Activated CD4-positive, alpha-beta memory T cell treated with anti-CD3 and anti-CD28 coated beads for 36 hours (primary cell): ENCODE data around the gene UBA1. TPM values are rescaled to one million over a fixed set of nuclear protein-coding genes. Genes with fewer than 3 reads are reported as not detected.

Source experiments
- CTCF ChIA-PET: fragments of 350-600 bp; sonication (Branson Sonifier 250); formaldehyde crosslinking; loops from one replicate; lab custom pipeline; 2021; ENCODE audit warnings: antibody characterized with exemption, inconsistent platforms; lab: Charles Lee
- POLR2A ChIA-PET: fragments of 350-600 bp; sonication (Branson Sonifier 250); formaldehyde crosslinking; loops from one replicate; lab custom pipeline; 2021; ENCODE audit warnings: antibody characterized with exemption; lab: Charles Lee
- DNase-seq: peaks from one replicate; pipeline ENCODE4 v3.0.0-alpha.2; 2020
- H3K27ac Mint-ChIP-seq: one replicate; pipeline ENCODE4 v1.8.0; 2021; ENCODE audit warnings: mixed read lengths
- H3K27me3 Mint-ChIP-seq: one replicate; pipeline ENCODE4 v1.8.0; 2021; ENCODE audit warnings: mixed read lengths
- H3K36me3 Mint-ChIP-seq: one replicate; pipeline ENCODE4 v1.8.0; 2021; ENCODE audit warnings: mixed read lengths
- H3K4me1 Mint-ChIP-seq: one replicate; pipeline ENCODE4 v1.8.0; 2021; ENCODE audit warnings: low read depth, mixed read lengths
- H3K4me3 Mint-ChIP-seq: one replicate; pipeline ENCODE4 v1.8.0; 2021; ENCODE audit warnings: mild to moderate bottlenecking, mixed read lengths
- H3K9me3 Mint-ChIP-seq: one replicate; pipeline ENCODE4 v1.8.0; 2021; ENCODE audit warnings: mixed read lengths
- intact Hi-C: fragments of 100-400 bp; cut with micrococcal nuclease; formaldehyde crosslinking; loops from one replicate; pipeline ENCODE4 v1.15.1; 2023
- total RNA-seq, 2 experiments: library from RNA; stranded (reverse); gene quantifications; one replicate each; pipeline ENCODE4 v1.2.3, GENCODE V29; 2021

The UBA1 gene
- total RNA-seq, 2 experiments from 2014 or later: 266 to 278 TPM

DNA sequence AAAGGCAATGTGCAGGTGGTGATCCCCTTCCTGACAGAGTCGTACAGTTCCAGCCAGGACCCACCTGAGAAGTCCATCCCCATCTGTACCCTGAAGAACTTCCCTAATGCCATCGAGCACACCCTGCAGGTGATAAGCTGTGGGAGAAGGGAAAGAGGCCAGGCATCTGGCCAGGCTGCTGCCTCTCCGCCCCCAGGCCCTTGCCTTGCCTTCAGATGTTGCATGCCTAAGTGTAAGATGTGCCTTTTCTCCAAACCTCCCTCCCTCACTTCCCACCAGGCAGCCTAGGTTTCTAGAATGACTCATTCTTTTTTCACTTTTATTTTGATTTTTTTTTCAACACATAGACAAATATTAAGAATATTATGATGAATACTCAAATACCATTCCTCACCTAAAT lies 12.7 kb downstream of the UBA1 start:
- peaks cover 10% of the 10 kb centered on the region for H3K4me1 Mint-ChIP-seq
- no peaks in the 10 kb centered on the region for H3K9me3 Mint-ChIP-seq
- ChIA-PET CTCF (interaction anchor here (1.7 to 1.8 kb wide), 2 partner anchors 178 to 317 kb away, joined by 4 read pairs; no protein-coding TSS in a partner anchor), POLR2A (no interaction called here)
- peak overlapping the region; percentile 51 for H3K27ac Mint-ChIP-seq
- no peak for DNase-seq
- H3K27me3 Mint-ChIP-seq: no peaks in the 10 kb centered on the region
- H3K36me3 Mint-ChIP-seq: peaks cover 42% of the 10 kb centered on the region
- no peak overlapping the region for H3K4me3 Mint-ChIP-seq
- intact Hi-C loops: no loop called here

DNA sequence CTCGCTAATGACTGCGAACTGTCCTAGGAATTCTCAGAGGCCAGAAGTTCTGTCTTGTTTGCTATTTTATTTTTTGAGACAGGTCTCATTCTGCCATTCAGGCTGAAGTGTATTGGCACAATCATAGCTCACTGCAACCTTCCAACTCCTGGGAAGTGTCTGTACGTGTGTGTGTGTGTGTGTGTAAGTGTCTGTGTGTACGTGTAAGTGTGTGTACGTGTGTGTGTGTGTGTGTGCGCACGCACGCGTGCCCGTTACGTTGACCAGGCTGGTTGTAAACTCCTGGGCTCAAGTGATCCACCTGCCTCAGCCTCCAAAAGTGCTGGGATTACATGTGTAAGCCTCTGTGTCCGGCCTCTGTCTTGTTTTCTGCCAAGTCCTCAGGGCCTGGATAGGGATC lies 14.5 kb downstream of the UBA1 start:
- peaks cover 10% of the 10 kb centered on the region for H3K4me1 Mint-ChIP-seq
- intact Hi-C loops: no loop called here
- H3K36me3 Mint-ChIP-seq: peaks cover 36% of the 10 kb centered on the region
- H3K27me3 Mint-ChIP-seq: no peaks in the 10 kb centered on the region
- no peak for DNase-seq
- no peaks in the 10 kb centered on the region for H3K9me3 Mint-ChIP-seq
- ChIA-PET CTCF (interaction anchor here (0.9 kb wide), 1 partner anchor 174 kb away, joined by 3 read pairs; no protein-coding TSS in a partner anchor), POLR2A (no interaction called here)
- H3K27ac Mint-ChIP-seq: no peak overlapping the region
- no peak overlapping the region for H3K4me3 Mint-ChIP-seq

DNA sequence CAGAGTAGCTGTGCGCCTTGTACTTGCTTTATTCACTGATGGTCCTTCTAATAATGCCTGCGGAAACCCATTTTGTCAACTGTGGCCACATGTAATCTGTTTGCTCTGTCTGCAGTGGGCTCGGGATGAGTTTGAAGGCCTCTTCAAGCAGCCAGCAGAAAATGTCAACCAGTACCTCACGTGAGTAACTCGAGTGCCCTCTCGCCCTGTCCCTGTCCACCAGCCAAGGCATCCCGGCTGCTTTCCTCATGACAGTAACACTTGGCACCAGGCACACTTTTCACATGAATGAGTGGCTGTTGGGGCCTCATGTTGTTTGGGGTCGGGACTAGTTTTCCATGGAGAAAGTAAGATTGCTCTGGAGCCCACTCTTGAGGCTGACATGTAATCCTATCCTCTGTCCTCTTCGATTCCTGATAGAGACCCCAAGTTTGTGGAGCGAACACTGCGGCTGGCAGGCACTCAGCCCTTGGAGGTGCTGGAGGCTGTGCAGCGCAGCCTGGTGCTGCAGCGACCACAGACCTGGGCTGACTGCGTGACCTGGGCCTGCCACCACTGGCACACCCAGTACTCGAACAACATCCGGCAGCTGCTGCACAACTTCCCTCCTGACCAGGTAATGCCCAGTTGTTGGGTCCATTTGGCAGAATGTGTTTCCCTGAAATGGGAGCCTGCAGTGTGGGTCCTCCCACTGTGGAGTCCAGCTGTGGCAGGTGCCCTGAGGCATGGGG lies 16.0 kb downstream of the UBA1 start:
- intact Hi-C loops: no loop called here
- Mint-ChIP-seq H3K9me3 (no peaks in the 10 kb centered on the region), H3K27ac (no peak overlapping the region), H3K36me3 (peaks cover 37% of the 10 kb centered on the region), H3K4me1 (peaks cover 9% of the 10 kb centered on the region), H3K27me3 (no peaks in the 10 kb centered on the region), H3K4me3 (no peak overlapping the region)
- ChIA-PET CTCF (no interaction called here), POLR2A (no interaction called here)
- DNase-seq: no peak

DNA sequence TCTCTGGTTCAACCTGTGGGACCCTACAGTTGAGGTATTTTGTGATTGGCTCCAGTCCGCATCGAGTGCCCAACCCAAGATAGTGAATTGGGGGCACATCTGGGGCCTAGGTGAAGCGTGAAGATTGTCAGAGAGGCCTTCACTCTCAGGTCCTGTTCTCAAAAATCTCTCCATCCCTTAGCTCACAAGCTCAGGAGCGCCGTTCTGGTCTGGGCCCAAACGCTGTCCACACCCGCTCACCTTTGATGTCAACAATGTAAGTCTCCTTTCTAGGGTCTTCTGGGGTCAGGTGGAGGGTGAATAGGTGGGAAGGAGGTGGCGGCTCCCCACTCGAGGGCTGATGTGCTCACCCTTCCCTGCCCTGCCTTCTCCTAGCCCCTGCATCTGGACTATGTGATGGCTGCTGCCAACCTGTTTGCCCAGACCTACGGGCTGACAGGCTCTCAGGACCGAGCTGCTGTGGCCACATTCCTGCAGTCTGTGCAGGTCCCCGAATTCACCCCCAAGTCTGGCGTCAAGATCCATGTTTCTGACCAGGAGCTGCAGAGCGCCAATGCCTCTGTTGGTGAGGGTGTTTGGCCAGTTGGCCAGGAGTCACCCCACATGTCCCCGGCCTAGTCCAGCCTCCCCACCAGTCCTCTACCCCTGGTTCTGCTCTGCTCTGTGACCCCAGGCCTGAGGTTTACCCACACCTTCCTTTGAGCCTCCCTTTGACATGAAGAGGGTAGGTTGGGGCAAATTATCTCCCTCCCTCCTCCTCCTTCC lies 17.2 kb downstream of the UBA1 start:
- no peak overlapping the region for H3K4me3 Mint-ChIP-seq
- ChIA-PET CTCF (no interaction called here), POLR2A (no interaction called here)
- DNase-seq: no peak
- peaks cover 38% of the 10 kb centered on the region for H3K36me3 Mint-ChIP-seq
- H3K4me1 Mint-ChIP-seq: peaks cover 6% of the 10 kb centered on the region
- no peaks in the 10 kb centered on the region for H3K9me3 Mint-ChIP-seq
- intact Hi-C loops: no loop called here
- no peaks in the 10 kb centered on the region for H3K27me3 Mint-ChIP-seq
- no peak overlapping the region for H3K27ac Mint-ChIP-seq

DNA sequence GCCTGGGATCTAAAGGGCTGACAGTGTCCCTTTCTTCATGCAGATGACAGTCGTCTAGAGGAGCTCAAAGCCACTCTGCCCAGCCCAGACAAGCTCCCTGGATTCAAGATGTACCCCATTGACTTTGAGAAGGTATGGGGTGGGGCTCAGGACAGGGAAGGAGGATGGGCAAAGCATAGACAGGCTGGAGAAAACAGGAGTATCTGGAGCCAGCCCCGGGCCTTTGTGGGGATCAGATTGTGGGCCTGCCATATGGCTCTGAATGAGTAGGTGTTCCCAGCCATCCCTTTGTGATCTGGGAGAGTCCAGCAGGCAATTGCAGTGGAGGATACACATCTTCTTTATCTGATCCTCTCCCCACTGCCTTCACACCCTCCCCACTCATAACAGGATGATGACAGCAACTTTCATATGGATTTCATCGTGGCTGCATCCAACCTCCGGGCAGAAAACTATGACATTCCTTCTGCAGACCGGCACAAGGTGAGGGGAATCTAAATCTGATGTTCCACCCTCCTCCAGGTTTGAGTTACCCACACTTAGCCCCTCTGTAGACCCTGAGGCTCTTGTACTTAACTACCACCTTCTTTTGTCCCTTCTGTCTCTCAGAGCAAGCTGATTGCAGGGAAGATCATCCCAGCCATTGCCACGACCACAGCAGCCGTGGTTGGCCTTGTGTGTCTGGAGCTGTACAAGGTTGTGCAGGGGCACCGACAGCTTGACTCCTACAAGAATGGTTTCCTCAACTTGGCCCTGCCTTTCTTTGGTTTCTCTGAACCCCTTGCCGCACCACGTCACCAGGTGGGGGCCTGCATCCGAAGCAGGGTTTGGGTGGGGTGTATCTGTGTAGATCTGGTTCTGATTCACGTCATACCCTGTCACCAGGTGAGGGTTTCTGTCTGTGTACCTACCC lies 19.0 kb downstream of the UBA1 start:
- ChIA-PET POLR2A (no interaction called here), CTCF (no interaction called here)

DNA sequence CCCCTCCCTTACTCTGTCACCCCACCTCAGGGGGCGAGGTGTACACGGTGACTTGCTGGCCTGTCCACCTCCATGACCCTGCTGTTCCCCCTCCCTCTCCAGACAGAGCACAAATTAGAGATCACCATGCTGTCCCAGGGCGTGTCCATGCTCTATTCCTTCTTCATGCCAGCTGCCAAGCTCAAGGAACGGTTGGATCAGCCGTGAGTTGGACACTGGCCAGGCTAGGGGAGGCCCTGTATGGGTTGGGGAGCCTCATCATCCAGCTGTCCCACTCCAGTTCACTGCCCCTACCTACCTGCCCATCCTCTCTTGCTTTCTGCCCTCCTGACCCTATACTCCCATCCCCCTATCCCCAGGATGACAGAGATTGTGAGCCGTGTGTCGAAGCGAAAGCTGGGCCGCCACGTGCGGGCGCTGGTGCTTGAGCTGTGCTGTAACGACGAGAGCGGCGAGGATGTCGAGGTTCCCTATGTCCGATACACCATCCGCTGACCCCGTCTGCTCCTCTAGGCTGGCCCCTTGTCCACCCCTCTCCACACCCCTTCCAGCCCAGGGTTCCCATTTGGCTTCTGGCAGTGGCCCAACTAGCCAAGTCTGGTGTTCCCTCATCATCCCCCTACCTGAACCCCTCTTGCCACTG lies 20.9 kb downstream of the UBA1 start:
- no peak for DNase-seq
- Mint-ChIP-seq H3K27me3 (no peaks in the 10 kb centered on the region), H3K4me1 (peaks cover 18% of the 10 kb centered on the region), H3K4me3 (no peak overlapping the region), H3K36me3 (peaks cover 33% of the 10 kb centered on the region), H3K9me3 (no peaks in the 10 kb centered on the region), H3K27ac (no peak overlapping the region)
- POLR2A ChIA-PET: no interaction called here
- CTCF ChIA-PET: interaction anchor here (1.4 kb wide), 1 partner anchor 19 kb away, joined by 3 read pairs; no protein-coding TSS in a partner anchor
- intact Hi-C loops: loop anchor here (5.0 kb wide), 2 partner anchors 98 to 443 kb away; partner anchors contain the start of gene UXT

More for the DNA sequence above, 19.0 kb downstream of the UBA1 start:
- no peak for DNase-seq
- peaks cover 37% of the 10 kb centered on the region for H3K36me3 Mint-ChIP-seq
- H3K27ac Mint-ChIP-seq: peak overlapping the region; percentile 5
- H3K4me3 Mint-ChIP-seq: no peak overlapping the region
- H3K4me1 Mint-ChIP-seq: peaks cover 18% of the 10 kb centered on the region
- no peaks in the 10 kb centered on the region for H3K9me3 Mint-ChIP-seq
- H3K27me3 Mint-ChIP-seq: no peaks in the 10 kb centered on the region
- intact Hi-C loops: no loop called here

DNA sequence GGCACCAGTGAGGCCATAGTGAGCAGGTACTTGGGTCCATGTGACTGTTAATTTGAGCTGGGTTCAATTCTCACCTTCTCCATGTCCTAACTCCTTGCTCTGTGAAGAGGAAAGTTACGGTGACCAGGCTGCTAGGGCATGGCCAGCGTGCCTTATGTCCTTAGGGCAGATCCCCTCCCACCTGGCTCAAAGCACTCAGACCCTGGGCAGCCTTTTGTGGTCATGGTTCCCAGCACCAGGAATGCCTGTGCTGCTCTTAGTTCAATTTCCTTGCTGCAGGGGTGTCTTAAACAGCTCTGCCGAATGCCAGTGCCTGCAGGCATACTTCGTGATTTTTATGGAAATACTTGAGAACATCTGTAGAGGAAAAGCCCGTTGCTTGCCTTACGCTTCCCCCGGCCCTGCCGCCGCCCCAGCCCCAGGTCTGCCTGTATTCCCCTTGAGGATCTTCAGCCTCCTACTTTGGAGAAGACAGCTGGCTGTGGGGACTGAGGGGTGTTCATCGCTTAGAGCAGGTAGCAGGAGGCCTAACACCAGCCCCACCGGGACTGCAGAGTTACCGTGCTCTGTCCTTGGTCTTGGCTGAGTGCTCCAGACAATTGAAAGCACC lies 21.8 kb downstream of the UBA1 start:
- H3K27me3 Mint-ChIP-seq: no peaks in the 10 kb centered on the region
- H3K9me3 Mint-ChIP-seq: no peaks in the 10 kb centered on the region
- H3K36me3 Mint-ChIP-seq: peaks cover 39% of the 10 kb centered on the region
- intact Hi-C loops: loop anchor here (5.0 kb wide), 2 partner anchors 97 to 442 kb away; partner anchors contain the start of gene UXT
- peak overlapping the region; percentile 97 for H3K27ac Mint-ChIP-seq
- ChIA-PET CTCF (interaction anchor here (1.4 kb wide), 1 partner anchor 20 kb away, joined by 3 read pairs; no protein-coding TSS in a partner anchor), POLR2A (interaction anchor here (1.0 kb wide), 1 partner anchor 15 kb away, joined by 4 read pairs; no protein-coding TSS in a partner anchor)
- no peak overlapping the region for H3K4me3 Mint-ChIP-seq
- DNase-seq: no peak
- H3K4me1 Mint-ChIP-seq: peaks cover 26% of the 10 kb centered on the region

DNA sequence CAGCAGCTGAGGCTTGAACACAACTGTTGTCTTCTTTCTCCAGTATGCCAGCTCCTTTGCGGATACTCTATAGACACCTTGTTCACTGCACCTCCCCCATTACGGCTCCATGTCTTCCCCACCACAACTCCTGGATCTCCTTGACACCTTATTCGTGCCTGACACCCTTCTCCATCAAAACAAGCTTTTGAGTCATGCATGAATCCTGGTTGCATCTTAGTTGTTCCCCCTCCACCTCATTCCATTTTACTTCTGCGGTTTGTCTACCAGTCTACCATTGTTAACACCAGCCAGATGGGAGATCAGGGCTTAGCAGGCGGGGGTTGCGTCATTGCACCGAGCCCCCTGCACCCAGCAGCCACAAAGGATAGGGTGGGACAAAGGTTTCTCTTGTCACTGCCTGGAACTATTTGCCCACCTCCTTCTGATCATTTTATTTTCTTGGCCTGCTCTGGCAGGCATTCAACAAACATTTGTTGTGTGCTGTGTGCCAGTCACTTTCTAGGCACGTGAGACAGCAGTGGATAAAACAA lies 22.8 kb downstream of the UBA1 start:
- Mint-ChIP-seq H3K4me3 (peak overlapping the region; percentile 71), H3K27me3 (no peaks in the 10 kb centered on the region), H3K9me3 (no peaks in the 10 kb centered on the region), H3K4me1 (peaks cover 32% of the 10 kb centered on the region), H3K36me3 (peaks cover 38% of the 10 kb centered on the region), H3K27ac (peak overlapping the region; percentile 97)
- POLR2A ChIA-PET: interaction anchor here (1.8 kb wide), 1 partner anchor 25 kb away, joined by 18 read pairs; no protein-coding TSS in a partner anchor
- CTCF ChIA-PET: no interaction called here
- no peak for DNase-seq
- intact Hi-C loops: loop anchor here (2.0 to 5.0 kb wide), 3 partner anchors 96 to 441 kb away; partner anchors contain the start of gene UXT

DNA sequence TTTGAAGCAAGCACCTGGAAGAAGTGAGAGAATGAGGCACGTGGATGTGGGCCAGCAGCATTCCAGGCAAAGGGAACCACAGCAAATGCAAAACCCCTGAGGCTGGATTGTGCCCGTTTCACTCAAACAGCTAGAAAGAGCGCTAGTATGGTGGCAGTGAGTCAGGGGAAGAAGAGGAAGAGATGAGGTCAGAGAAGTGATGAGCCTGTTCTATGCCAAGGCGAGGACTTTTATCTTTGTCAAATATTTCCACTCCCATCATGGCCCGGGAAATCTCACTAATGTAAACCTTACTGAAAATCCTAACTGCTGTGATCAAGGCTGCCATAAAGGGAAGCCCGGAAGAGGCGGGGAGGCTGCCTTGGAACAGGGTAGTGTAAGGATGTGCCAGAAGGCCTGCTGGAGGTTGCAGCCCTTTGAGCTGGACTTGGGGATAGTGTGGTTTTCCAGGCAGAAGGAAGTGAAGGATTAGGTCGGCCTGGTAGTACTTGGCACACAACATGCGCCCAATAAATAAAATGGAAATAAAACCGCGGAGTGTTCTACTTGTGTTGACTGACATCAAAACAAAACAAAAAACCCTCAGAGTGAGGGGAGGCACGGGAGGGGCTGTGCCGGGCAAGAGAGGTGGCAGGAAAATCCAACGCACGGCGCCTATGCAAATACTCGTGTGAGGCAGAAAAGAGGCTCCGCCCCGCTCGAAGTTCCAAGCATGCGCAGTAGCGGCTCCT lies 23.7 kb downstream of the UBA1 start:
- Mint-ChIP-seq H3K27ac (peak overlapping the region; percentile 97), H3K27me3 (no peaks in the 10 kb centered on the region), H3K36me3 (peaks cover 35% of the 10 kb centered on the region), H3K4me1 (peaks cover 32% of the 10 kb centered on the region), H3K4me3 (peak overlapping the region; percentile 71), H3K9me3 (no peaks in the 10 kb centered on the region)
- ChIA-PET POLR2A (interaction anchor here (1.0 to 2.5 kb wide), 5 partner anchors 12 to 72 kb away, joined by 3 to 18 read pairs (median 7); partner anchors contain the start of genes NDUFB11, RBM10 and USP11), CTCF (interaction anchor here (0.9 to 1.4 kb wide), 6 partner anchors 17 to 306 kb away, joined by 3 to 6 read pairs (median 4); partner anchors contain the start of genes NDUFB11 and RBM10)
- intact Hi-C loops: loop anchor here (1.0 to 5.0 kb wide), 5 partner anchors 16 to 440 kb away; partner anchors contain the start of genes USP11 and UXT
- peak; percentile 41 for DNase-seq
